HG03139 (cell line): Measurements from ENCODE around the gene FBXW8.

Experiments
- ATAC-seq: cut with Tn5 transposase; IDR thresholded peaks from one replicate; pipeline ENCODE4 v1.9.1; 2021; ENCODE audit not compliant: unreplicated experiment

Gene FBXW8

GRCh38 chr12:116955382-116956021 lies 44.8 kb downstream of the FBXW8 start:
- ATAC-seq: no peak

DNA sequence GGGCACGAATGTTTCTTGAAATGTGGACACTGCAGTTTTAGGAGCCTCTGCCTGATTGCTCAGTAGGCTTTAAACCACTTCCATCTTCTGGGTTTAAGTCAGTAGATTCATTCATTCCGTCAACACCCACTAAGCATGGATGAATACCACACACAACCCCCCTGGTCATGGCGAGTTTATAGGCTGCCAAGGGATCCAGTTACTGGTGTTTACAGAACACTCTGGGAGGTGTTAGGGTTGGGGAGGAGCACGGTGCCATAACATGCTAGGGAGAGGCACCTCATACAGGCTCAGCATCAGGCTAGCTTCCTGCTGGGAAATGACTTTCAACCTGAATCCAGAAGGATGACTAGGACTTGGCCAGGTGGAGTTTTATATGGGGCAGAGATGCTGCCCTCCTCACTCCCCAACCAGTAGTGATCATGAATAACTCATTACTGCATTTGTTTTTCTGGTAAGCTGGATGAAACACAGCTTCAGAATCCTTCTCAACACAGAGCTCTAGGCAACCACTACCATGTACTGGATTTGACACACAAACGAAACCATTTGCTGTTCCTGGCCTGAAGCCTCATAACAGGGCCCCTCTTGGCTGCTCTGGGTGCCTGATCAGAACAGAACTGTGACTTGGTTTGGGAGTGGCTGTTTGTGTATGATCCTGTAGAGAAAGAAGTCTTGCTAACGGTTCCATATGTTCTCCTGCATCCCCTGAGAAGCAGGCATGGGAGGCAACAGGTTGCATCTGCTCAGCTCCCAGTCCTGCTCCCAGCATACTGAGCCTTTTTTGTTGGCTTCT lies 47.9 kb downstream of the FBXW8 start:
- no peak for ATAC-seq

GRCh38 chr12:116959198-116959460 lies 48.4 kb downstream of the FBXW8 start:
- ATAC-seq: no peak

DNA sequence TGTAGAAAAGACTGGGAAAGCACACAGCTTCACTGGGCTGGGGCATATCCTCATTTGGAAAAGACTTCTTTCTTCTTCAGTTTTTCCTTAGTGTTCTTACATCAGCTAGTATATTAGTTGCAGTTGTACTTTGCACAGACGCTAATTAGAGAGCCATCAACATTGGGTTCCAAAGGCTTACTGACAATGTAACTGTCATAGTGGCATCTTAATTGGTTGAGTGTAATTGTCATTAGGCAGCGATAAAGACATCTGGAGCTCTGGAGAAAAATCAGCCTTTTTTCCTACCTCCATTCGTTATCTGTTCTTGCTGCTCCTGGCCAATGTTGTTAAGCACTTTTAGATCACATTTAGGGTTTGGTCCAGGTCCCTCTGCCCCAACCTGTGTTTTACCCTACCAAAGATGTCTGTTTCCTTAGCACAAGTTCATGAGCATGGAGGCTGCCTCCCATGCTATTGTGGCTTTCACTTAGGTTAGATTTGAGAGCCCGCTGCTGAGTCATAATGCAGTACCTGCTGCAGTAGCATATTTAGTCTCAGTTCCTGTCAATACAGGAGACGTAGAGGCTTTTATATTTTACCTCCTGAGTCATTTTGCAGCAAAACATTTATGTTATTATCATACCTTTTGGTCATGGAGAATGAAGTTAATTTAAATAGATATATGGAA lies 49.2 kb downstream of the FBXW8 start:
- peak; percentile 98 for ATAC-seq

DNA sequence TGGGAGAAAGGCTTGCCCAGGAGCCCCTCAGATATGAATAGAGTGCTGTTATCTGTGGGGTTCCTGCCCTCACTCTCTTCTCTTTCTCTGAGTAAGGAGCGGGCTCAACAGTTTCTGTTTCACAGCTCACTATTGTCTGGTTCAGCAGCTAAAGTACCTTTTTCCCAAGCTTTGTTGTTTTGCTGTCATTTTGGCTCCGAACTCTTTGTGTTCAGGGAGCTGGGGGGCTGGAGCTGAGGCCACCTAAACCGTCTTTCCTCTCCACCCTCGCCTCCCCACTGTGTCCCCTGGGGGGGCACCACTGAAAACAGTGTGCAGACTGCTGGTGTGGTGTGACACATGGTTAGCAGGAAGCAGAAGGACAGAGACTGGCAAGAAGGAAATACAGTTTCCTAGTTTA lies 51.4 kb downstream of the FBXW8 start:
- ATAC-seq: no peak

- no peak for ATAC-seq
These were observed 52.1 kb downstream of the FBXW8 start for GRCh38 chr12:116962783-116963356.

- no peak for ATAC-seq
These were observed 53.6 kb downstream of the FBXW8 start for GRCh38 chr12:116964054-116965050.

GRCh38 chr12:116968986-116969385 lies 58.2 kb downstream of the FBXW8 start:
- ATAC-seq: no peak

GRCh38 chr12:116969615-116970585 lies 59.1 kb downstream of the FBXW8 start:
- no peak for ATAC-seq

- no peak for ATAC-seq
These were observed 60.5 kb downstream of the FBXW8 start for GRCh38 chr12:116971222-116971621.

GRCh38 chr12:116975779-116976393 lies 65.1 kb downstream of the FBXW8 start:
- no peak for ATAC-seq

GRCh38 chr12:116977465-116978380 lies 67.0 kb downstream of the FBXW8 start:
- no peak for ATAC-seq

DNA sequence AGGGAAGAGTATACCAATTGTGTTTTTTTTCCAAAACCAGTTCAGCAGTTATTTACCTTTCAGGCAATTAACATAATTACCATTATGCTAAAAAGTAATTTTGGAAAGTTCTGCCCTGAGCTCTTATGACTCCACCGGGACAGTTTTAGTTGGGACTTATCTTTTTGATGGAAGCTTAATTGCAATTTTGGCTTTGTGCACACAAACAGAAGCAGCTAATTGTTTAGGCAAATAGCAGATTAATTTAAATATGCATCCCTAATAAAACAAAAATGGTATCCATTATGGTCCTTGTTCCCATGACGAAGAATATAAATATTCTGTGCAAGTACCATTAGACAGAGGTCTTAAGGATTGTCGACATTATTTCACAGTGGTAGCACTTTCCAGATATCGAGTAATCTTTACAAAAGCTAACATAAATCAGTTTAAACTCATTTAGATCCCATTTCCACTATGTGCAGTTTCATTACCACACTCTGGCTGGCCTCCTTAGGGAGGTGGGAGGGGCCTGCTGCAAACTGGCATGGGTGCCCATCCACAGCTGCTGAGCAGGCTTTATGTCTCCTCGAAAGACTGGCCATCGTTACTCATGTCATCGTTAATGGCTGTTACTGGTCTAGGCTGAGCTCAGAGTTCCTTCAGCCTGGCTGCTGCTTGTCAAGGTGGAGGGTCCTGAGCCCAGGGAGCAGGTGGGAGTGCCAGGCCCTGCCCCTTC lies 68.2 kb downstream of the FBXW8 start:
- no peak for ATAC-seq

GRCh38 chr12:116980083-116980482 lies 69.3 kb downstream of the FBXW8 start:
- ATAC-seq: no peak

DNA sequence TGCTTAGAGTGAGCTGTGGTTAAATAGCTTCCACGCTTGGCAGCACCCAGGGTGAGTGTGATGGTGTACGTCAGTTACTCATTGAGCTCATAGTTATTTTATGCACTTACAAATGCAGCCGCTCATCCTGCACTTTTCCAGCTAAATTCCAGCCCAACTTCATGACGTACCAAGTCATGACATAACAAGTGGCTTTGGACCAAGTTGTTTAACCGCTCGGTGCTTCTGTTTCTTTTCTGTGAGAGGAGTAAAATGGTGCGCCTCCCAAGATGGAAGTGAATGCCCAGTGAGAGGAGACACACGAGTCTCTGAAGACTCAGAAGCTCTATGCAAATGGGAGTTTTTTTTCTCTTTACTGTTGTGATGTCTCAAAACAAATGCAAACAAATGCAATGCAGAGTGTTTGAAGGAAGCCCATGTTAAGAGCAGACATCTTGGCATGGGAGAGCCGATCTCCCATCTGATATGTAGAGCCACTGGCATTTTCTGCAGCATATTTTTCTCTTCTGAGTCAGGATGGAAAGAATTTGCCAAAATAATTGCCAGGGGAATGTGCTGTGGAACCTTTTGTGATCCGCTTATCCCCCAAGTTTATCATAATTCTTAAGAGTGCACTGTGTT lies 72.2 kb downstream of the FBXW8 start:
- no peak for ATAC-seq

DNA sequence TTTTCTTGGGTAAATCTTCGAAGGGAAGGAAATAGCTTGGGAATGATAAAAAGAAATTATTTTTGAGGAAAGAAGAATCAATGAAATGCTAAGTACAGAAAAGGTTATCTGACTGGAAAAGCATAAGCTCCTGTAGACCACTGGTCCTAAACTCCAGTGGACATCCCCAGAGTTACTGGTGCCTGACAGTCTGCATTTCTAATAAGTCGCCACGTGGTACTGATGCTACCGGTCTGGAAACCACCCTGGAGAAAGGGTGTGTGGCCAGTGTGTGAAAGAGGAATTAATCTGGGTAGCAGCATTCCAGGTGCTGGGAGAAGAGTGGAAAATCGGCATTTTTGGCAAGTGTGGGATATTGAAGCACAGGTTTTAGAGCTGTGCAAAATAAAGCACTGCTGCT lies 73.3 kb downstream of the FBXW8 start:
- ATAC-seq: no peak

DNA sequence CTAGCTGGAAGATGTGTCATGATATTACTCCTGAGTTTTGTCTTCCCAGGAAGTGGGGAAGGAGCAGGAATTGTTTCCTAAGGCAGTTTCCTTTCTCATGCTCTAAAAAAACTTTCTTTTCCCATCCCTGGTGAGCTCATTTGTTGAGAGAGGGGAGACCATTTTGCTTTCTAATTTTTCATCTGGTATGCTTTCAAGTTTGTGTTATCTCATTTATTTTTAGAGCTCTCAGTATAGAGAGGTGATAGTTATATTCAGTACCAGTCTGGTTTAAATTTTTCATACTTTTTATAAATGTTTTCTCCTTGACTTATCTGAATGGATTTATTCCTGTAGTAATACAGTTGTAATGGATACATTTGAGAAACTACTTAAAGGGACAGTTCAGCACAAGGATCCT lies 79.6 kb downstream of the FBXW8 start:
- ATAC-seq: no peak
